RWPE1 (cell line): ENCODE results near the gene FLVCR2.

ENCODE experiments used
- CTCF ChIA-PET: fragments of 350-600 bp; sonication (Branson Sonifier 250); formaldehyde crosslinking; extraction: SDS; loops from one replicate; lab custom pipeline; 2021; lab: Yijun Ruan, JAX
- POLR2A ChIA-PET: fragments of 400-600 bp; formaldehyde crosslinking; extraction: SDS; loops from one replicate; lab custom pipeline; 2020; ENCODE audit warnings: antibody characterized with exemption; ENCODE audit not compliant: low non-redundant PET; lab: Yijun Ruan, JAX
- DNase-seq: peaks from one replicate; pipeline ENCODE4 v3.0.0; 2012; ENCODE audit warnings: low spot score
- H3K27ac ChIP-seq: fragments of 450-650 bp; 2 replicates; pipeline ENCODE4 v1.5.1; 2017
- CTCF ChIP-seq: fragments of 450-650 bp; conservative IDR thresholded peaks from 2 replicates; pipeline ENCODE4 v1.5.1; 2017; ENCODE audit warnings: low read depth, mild to moderate bottlenecking

The FLVCR2 gene

GRCh38 chr14:75662966-75663365 lies 84.5 kb downstream of the FLVCR2 start:
- no peak overlapping the region for H3K27ac ChIP-seq
- ChIA-PET CTCF (interaction anchor here (1.8 kb wide), 1 partner anchor 9 kb away, joined by 7 read pairs; no protein-coding TSS in a partner anchor), POLR2A (no interaction called here)
- no peak for TF ChIP-seq CTCF
- DNase-seq: no peak

GRCh38 chr14:75667099-75667765 lies 88.8 kb downstream of the FLVCR2 start:
- CTCF ChIA-PET: interaction anchor here (0.7 to 0.9 kb wide), 2 partner anchors 13 to 42 kb away, joined by 3 to 4 read pairs; no protein-coding TSS in a partner anchor
- POLR2A ChIA-PET: no interaction called here

GRCh38 chr14:75672605-75673192 lies 94.3 kb downstream of the FLVCR2 start:
- POLR2A ChIA-PET: no interaction called here
- CTCF ChIA-PET: interaction anchor here (0.7 kb wide), 1 partner anchor 595 kb away, joined by 3 read pairs; no protein-coding TSS in a partner anchor
- no peak overlapping the region for H3K27ac ChIP-seq
- DNase-seq: no peak
- TF ChIP-seq CTCF: no peak

More at GRCh38 chr14:75667099-75667765, 88.8 kb downstream of the FLVCR2 start:
- no peak for TF ChIP-seq CTCF
- no peak overlapping the region for H3K27ac ChIP-seq
- DNase-seq: no peak

- no peak for TF ChIP-seq CTCF
- POLR2A ChIA-PET: no interaction called here
- no peak for DNase-seq
- CTCF ChIA-PET: no interaction called here
- H3K27ac ChIP-seq: no peak overlapping the region
Measured at GRCh38 chr14:75673345-75674035, 95.1 kb downstream of the FLVCR2 start.

GRCh38 chr14:75675265-75675960 lies 97.0 kb downstream of the FLVCR2 start:
- no peak overlapping the region for H3K27ac ChIP-seq
- CTCF ChIA-PET: interaction anchor here (0.5 to 0.8 kb wide), 3 partner anchors 13 to 495 kb away, joined by 3 to 4 read pairs (median 3); no protein-coding TSS in a partner anchor
- DNase-seq: peak; percentile 48
- no peak for TF ChIP-seq CTCF
- POLR2A ChIA-PET: no interaction called here

GRCh38 chr14:75685910-75686309 lies 107.5 kb downstream of the FLVCR2 start:
- no peak for TF ChIP-seq CTCF
- ChIA-PET CTCF (interaction anchor here (0.5 kb wide), 1 partner anchor 406 kb away, joined by 5 read pairs; no protein-coding TSS in a partner anchor), POLR2A (no interaction called here)
- no peak overlapping the region for H3K27ac ChIP-seq
- no peak for DNase-seq
